WTC11 (cell line): ENCODE measurements around the gene NACC2.

ENCODE experiments used
- ATF2 ChIP-seq: sonication (generic); formaldehyde crosslinking; IDR thresholded peaks from 2 replicates; pipeline ENCODE4 v1.8.1; 2022; ENCODE audit warnings: low read depth, missing genetic modification reagents, borderline replicate concordance
- CTCF ChIP-seq: fragments of 200-600 bp; IDR thresholded peaks from 2 replicates; pipeline ENCODE4 v1.8.0; 2022; ENCODE audit warnings: antibody characterized with exemption
- ERG ChIP-seq: fragments of 250-450 bp; sonication (Bioruptor Pico); IDR thresholded peaks from 2 replicates; pipeline ENCODE4 v1.8.0; 2021; ENCODE audit warnings: mild to moderate bottlenecking
- MAX ChIP-seq: sonication (generic); formaldehyde crosslinking; IDR thresholded peaks from 2 replicates; pipeline ENCODE4 v1.8.0; 2022; ENCODE audit warnings: mild to moderate bottlenecking, missing genetic modification reagents
- PRDM15 ChIP-seq: sonication (generic); formaldehyde crosslinking; IDR thresholded peaks from 2 replicates; pipeline ENCODE4 v1.8.0; 2022; ENCODE audit warnings: missing genetic modification reagents
- RELA ChIP-seq: sonication (generic); formaldehyde crosslinking; IDR thresholded peaks from 2 replicates; pipeline ENCODE4 v1.8.1; 2022; ENCODE audit warnings: missing genetic modification reagents, mild to moderate bottlenecking, borderline replicate concordance
- SP1 ChIP-seq: sonication (generic); formaldehyde crosslinking; conservative IDR thresholded peaks from 2 replicates; pipeline ENCODE4 v1.8.1; 2022; ENCODE audit warnings: missing genetic modification reagents
- TCF7 ChIP-seq: sonication (generic); formaldehyde crosslinking; IDR thresholded peaks from 2 replicates; pipeline ENCODE4 v1.8.0; 2022; ENCODE audit warnings: mild to moderate bottlenecking, low read depth, missing genetic modification reagents, moderate library complexity
- ZNF263 ChIP-seq: sonication (generic); formaldehyde crosslinking; IDR thresholded peaks from 2 replicates; pipeline ENCODE4 v1.8.1; 2022; ENCODE audit warnings: low read depth, mild to moderate bottlenecking, moderate library complexity, missing genetic modification reagents
- ZNF425 ChIP-seq: fragments of 250-450 bp; sonication (Bioruptor Pico); conservative IDR thresholded peaks from 2 replicates; pipeline ENCODE4 v1.9.0; 2021; ENCODE audit warnings: mild to moderate bottlenecking
- ZNF532 ChIP-seq: fragments of 250-450 bp; sonication (Bioruptor Pico); IDR thresholded peaks from 2 replicates; pipeline ENCODE4 v1.9.0; 2021; ENCODE audit warnings: mild to moderate bottlenecking, borderline replicate concordance

GRCh38 chr9:136091582-136092352 lies 3.3 kb downstream of the NACC2 start:
- TF ChIP-seq RELA (CRISPR knock-in tag), result no peak
- no peak for TF ChIP-seq CTCF
- TF ChIP-seq ERG (CRISPR knock-in tag), result no peak
- TF ChIP-seq ZNF263 (CRISPR knock-in tag), result no peak
- no peak for TF ChIP-seq TCF7 (CRISPR knock-in tag)
- TF ChIP-seq ZNF425 (CRISPR knock-in tag), result no peak
- TF ChIP-seq ZNF532 (CRISPR knock-in tag), result no peak
- TF ChIP-seq PRDM15 (CRISPR knock-in tag), result no peak
- TF ChIP-seq ATF2 (CRISPR knock-in tag), result no peak
- TF ChIP-seq MAX (CRISPR knock-in tag), result no peak
- TF ChIP-seq SP1 (CRISPR knock-in tag), result no peak
